BJ (cell line): Measurements from ENCODE around the gene COQ6. TPM values are rescaled to one million over a fixed set of nuclear protein-coding genes. Genes with fewer than 3 reads are reported as not detected.
"Not testable (repeated sequence)": the region's sequence is repeated elsewhere in the genome, so short reads cannot be mapped to it uniquely, and the experiment has no call there.

Experiments
- CTCF ChIA-PET: fragments of 350-600 bp; formaldehyde crosslinking; extraction: SDS; loops from one replicate; lab custom pipeline; 2021; ENCODE audit warnings: antibody characterized with exemption, inconsistent platforms; lab: Yijun Ruan, JAX
- POLR2A ChIA-PET: fragments of 300-600 bp; sonication (Branson Sonifier 250); formaldehyde crosslinking; extraction: SDS; loops from one replicate; lab custom pipeline; 2021; ENCODE audit warnings: antibody characterized with exemption; lab: Charles Lee
- DNase-seq: peaks from one replicate; pipeline ENCODE4 v3.0.0-alpha.2; 2011; ENCODE audit warnings: low read depth
- H3K27me3 ChIP-seq: 2 replicates; pipeline ENCODE4 v1.6.0; 2011; ENCODE audit warnings: low read length; ENCODE audit not compliant: control insufficient read depth, insufficient read depth
- H3K36me3 ChIP-seq: 2 replicates; pipeline ENCODE4 v1.5.1; 2011; ENCODE audit warnings: low read length; ENCODE audit not compliant: control insufficient read depth, insufficient read depth
- H3K4me3 ChIP-seq: 2 replicates; pipeline ENCODE4 v1.5.1; 2011; ENCODE audit warnings: low read depth, mild to moderate bottlenecking, control low read depth, low read length
- CTCF ChIP-seq: IDR thresholded peaks from 2 replicates; pipeline ENCODE4 v1.5.1; 2011; ENCODE audit warnings: low read depth, mild to moderate bottlenecking, control low read depth, inconsistent platforms, low read length, moderate library complexity; ENCODE audit not compliant: insufficient read depth
- polyA plus RNA-seq: library from polyadenylated mRNA; depleted of rRNA; stranded (reverse); fragments of >200 nt; gene quantifications from 2 replicates; pipeline ENCODE4 v1.2.3, GENCODE V29; 2011

COQ6 gene
- polyA plus RNA-seq, 1 experiment = 38.2 TPM

GRCh38 chr14:73995977-73996378 is 45.9 kb downstream of the COQ6 start:
- ChIA-PET POLR2A (no interaction called here), CTCF (no interaction called here)
- no peak for TF ChIP-seq CTCF

GRCh38 chr14:73996731-73997107 is 46.6 kb downstream of the COQ6 start:
- DNase-seq = no peak
- Histone ChIP-seq H3K4me3 (no peak overlapping the region), H3K36me3 (peaks cover 3% of the 10 kb centered on the region; the same call in 1 of the 2 replicates), H3K27me3 (no peaks in the 10 kb centered on the region)
- TF ChIP-seq CTCF = no peak
- ChIA-PET POLR2A (no interaction called here), CTCF (no interaction called here)

More at GRCh38 chr14:73995977-73996378, 45.9 kb downstream of the COQ6 start:
- peaks cover 3% of the 10 kb centered on the region; the same call in 1 of the 2 replicates for H3K36me3 ChIP-seq
- H3K27me3 ChIP-seq = no peaks in the 10 kb centered on the region
- no peak for DNase-seq
- H3K4me3 ChIP-seq = no peak overlapping the region

GRCh38 chr14:73997108-73997943 is 47.2 kb downstream of the COQ6 start:
- Histone ChIP-seq H3K36me3 (peaks cover 3% of the 10 kb centered on the region; the same call in 1 of the 2 replicates), H3K27me3 (no peaks in the 10 kb centered on the region), H3K4me3 (no peak overlapping the region)
- TF ChIP-seq CTCF = no peak
- ChIA-PET POLR2A (no interaction called here), CTCF (no interaction called here)
- DNase-seq = no peak

GRCh38 chr14:73997944-73998447 is 47.9 kb downstream of the COQ6 start:
- POLR2A ChIA-PET = no interaction called here
- no peaks in the 10 kb centered on the region for H3K27me3 ChIP-seq
- DNase-seq = no peak
- CTCF ChIA-PET = interaction anchor here (1.2 kb wide), 1 partner anchor 13 kb away, joined by 3 read pairs; no protein-coding TSS in a partner anchor
- no peak for TF ChIP-seq CTCF
- no peak overlapping the region for H3K4me3 ChIP-seq
- peaks cover 3% of the 10 kb centered on the region; the same call in 1 of the 2 replicates for H3K36me3 ChIP-seq

GRCh38 chr14:73998726-73999125 is 48.6 kb downstream of the COQ6 start:
- ChIA-PET CTCF (interaction anchor here (1.2 kb wide), 1 partner anchor 12 kb away, joined by 3 read pairs; no protein-coding TSS in a partner anchor), POLR2A (no interaction called here)
- Histone ChIP-seq H3K27me3 (no peaks in the 10 kb centered on the region), H3K4me3 (no peak overlapping the region), H3K36me3 (peaks cover 3% of the 10 kb centered on the region; the same call in 1 of the 2 replicates)
- no peak for DNase-seq
- no peak for TF ChIP-seq CTCF

GRCh38 chr14:74005664-74006063 is 55.6 kb downstream of the COQ6 start:
- DNase-seq, H3K36me3 ChIP-seq, H3K27me3 ChIP-seq, CTCF ChIA-PET, H3K4me3 ChIP-seq, POLR2A ChIA-PET: not testable (repeated sequence)
